ENCODE results near the gene MYOD1.

Gene MYOD1

DNA sequence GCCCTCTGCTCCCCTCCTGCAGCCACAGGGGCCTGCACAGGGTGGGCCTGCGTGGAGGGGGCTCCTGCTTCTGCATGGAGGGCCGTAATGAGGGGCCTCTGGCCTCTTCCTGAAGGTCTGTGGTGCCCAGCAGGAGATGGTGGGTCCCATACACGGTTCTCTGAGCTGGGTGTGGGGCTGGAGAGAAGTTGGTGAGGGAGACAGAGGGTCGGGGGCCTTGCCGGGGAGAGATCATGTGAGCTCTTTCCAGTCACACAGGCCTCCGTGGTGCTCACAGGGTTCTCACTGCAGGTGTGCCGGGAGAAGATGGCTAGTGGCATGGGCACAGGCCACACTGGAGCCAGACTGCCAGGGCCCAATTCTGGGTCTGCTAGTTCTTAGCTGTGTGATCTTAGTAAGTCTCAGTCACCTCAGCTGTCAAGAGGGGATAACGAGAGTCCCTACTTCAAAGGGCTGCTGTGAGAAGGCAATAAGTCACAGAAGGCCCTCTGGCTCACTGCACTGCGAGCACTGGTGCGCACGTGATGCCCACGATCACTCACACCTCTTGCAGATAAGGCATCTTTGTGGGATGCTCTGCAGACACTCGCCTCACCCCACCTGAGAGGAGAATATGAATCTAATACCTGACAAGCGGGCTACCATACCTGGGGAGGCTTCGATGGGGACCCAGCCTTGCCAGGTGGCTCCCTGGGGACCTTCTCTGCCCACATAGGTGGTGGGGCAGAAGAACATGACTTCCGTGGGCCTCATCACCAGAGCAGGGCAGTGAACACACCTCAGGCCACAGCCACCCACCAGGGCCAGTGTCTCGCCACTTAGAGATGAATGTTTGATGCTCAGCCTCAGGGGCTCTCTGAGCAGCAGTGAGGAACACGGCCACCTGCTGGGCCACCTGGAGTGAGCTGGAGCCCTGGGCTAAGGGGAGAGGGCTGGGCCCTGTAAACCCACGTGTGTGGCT, 29.7 kb downstream of the MYOD1 start:
- no peak for DNase-seq (ENCODE audit: low spot score)

- no peak for DNase-seq (ENCODE audit: low spot score)
Observed at GRCh38 chr11:17750013-17750800, 30.8 kb downstream of the MYOD1 start.

- DNase-seq (ENCODE audit: low spot score): no peak
Observed at GRCh38 chr11:17750801-17751165, 31.4 kb downstream of the MYOD1 start.

- no peak for DNase-seq (ENCODE audit: low spot score)
Observed at GRCh38 chr11:17751558-17751957, 32.2 kb downstream of the MYOD1 start.

DNA sequence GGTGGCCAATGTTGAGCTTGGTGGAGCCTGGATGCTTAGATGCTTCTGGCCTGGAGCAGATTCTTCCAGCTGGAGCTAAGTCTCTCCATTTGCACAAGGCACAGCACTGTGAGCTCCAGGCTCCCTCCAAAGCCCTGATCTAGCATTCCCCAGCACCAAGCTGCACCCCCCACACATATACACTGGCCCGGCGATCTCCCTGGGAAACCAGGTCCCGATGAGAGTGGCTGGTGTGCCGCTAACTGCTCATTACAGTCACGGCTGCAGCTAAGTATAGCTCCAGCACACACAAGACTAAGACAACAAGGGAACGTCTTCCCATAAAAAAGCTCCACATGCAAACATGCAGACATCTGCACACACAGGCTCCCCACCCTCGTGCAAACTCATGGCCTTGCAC, 32.8 kb downstream of the MYOD1 start:
- no peak for DNase-seq (ENCODE audit: low spot score)

- DNase-seq (ENCODE audit: low spot score): no peak
Observed at GRCh38 chr11:17753153-17753552, 33.8 kb downstream of the MYOD1 start.

GRCh38 chr11:17753641-17754040, 34.3 kb downstream of the MYOD1 start:
- DNase-seq (ENCODE audit: low spot score): no peak

DNA sequence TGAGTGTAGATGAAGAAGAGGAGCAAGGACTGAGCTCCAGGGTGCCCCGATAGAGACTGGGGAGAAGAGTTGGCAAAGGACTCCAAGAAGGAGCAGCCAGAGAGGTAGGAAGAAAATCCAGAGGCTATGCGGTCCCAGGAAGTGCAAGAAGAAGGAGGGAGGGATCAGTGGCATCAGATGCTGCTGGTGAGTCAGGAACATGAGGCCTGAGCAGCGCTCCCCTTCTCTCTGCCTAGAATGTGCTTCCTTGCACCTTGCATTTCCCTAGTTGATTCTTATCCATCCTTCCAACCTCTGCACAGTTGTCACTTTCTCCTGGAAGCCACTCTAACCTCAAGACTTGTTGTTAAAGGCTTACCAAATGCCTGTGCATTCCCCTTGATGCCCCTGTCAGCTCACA, 36.5 kb downstream of the MYOD1 start:
- no peak for DNase-seq (ENCODE audit: low spot score)

- DNase-seq (ENCODE audit: low spot score): peak; percentile 53
Observed at GRCh38 chr11:17760102-17761029, 41.0 kb downstream of the MYOD1 start.

- DNase-seq (ENCODE audit: low spot score): no peak
Observed at GRCh38 chr11:17762309-17762974, 43.1 kb downstream of the MYOD1 start.

GRCh38 chr11:17763244-17763643, 43.9 kb downstream of the MYOD1 start:
- DNase-seq (ENCODE audit: low spot score): no peak

DNA sequence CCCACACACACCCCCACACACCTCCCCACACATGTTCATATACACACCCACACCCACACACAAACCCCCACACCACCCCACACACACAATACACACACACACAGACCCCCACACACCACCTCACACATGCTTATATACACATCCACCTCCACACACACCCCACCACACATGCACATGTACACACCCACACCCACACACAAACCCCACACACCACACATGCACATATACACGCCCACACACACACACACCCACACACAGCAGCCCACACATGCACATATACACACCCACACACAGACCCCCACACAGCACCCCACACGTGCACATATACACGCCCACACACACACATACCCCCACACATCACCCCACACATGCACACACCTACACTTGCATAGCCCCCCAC, 44.3 kb downstream of the MYOD1 start:
- no peak for DNase-seq (ENCODE audit: low spot score)

DNA sequence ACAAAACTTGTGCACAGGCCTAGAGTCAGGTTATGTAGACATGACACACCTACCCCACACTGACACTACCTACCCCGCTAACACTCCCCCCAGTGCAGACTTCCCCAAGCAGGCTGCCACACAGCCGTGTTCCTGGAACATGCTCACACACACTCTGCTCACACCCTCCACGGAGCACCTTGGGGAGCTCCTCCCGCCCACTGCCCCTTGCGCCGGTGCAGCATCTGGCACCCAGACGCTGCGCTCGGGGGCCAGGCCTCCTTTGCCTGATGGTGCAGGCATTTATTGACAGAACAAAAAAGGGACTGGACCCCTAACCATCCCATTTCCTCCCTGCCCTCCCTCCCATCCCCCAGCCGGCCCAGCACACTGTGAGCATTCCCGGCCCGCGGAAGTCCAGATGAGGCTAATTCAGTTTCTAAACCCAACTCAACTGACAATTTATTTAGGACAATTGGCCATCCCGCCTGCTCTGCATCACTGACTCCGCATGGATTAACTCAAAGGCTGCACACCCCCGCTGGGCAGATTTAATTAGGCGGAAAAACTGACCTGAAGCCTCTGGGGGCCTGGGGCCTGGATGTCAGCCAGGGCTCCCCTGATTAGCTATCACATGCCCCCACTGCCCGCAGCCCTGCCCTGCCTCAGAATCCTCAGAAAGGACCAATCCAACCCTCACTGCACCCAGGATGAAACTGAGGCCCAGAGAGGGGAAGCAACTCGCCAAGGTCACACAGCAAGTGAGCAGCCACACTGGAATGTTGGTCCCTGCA, 45.3 kb downstream of the MYOD1 start:
- peak; percentile 72 for DNase-seq (ENCODE audit: low spot score)

GRCh38 chr11:17765356-17766072, 46.1 kb downstream of the MYOD1 start:
- DNase-seq (ENCODE audit: low spot score): peak; percentile 43

GRCh38 chr11:17766073-17766359, 46.6 kb downstream of the MYOD1 start:
- no peak for DNase-seq (ENCODE audit: low spot score)

DNA sequence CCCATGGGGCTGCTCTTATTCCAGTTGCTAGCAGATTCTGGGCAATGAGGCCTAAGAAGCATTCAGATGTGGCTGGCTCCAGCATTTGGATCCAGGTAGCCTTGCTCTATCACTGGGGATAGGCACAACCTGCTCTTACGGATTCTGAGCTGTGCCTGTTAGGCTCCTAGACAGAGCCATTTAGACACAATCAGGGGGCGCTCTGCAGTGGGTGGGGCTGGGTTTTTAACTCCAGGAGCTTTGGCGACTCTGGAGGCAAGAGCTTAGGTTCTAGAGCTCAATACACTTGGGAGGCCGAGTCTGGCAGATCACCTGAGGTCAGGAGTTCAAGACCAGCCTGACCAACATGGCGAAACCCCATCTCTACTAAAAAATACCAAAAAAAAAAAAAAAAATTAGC, 47.2 kb downstream of the MYOD1 start:
- DNase-seq (ENCODE audit: low spot score): no peak

- peak; percentile 81 for DNase-seq (ENCODE audit: low spot score)
Observed at GRCh38 chr11:17767301-17767885, 48.0 kb downstream of the MYOD1 start.

- DNase-seq (ENCODE audit: low spot score): no peak
Observed at GRCh38 chr11:17767914-17768313, 48.5 kb downstream of the MYOD1 start.

DNA sequence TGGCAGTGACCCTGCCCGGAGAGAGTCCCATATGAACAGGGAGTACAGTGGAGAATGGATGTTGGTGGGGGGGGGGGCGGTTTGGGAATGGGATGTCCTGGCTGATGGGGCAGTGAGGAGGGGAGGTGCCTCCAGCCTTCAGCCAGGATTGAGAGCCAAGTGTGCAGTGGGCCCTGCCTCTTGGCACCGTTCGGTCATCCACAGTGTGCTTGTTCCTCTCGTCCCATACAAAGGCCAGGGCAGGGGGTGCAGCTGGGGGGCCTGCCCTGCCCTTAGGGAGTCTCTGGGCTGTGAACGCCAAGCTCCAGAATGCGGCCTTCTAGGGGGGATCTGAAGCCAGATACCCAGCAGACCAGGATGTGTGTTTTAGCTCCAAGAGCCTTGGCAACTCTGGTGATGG, 49.2 kb downstream of the MYOD1 start:
- no peak for DNase-seq (ENCODE audit: low spot score)
